HG03045 (cell line): Measurements from ENCODE around the gene NCK2.

Experiments
- ATAC-seq: cut with Tn5 transposase; IDR thresholded peaks from one replicate; pipeline ENCODE4 v1.9.1; 2021; ENCODE audit warnings: mild to moderate bottlenecking, moderate library complexity; ENCODE audit not compliant: unreplicated experiment

NCK2 gene

DNA sequence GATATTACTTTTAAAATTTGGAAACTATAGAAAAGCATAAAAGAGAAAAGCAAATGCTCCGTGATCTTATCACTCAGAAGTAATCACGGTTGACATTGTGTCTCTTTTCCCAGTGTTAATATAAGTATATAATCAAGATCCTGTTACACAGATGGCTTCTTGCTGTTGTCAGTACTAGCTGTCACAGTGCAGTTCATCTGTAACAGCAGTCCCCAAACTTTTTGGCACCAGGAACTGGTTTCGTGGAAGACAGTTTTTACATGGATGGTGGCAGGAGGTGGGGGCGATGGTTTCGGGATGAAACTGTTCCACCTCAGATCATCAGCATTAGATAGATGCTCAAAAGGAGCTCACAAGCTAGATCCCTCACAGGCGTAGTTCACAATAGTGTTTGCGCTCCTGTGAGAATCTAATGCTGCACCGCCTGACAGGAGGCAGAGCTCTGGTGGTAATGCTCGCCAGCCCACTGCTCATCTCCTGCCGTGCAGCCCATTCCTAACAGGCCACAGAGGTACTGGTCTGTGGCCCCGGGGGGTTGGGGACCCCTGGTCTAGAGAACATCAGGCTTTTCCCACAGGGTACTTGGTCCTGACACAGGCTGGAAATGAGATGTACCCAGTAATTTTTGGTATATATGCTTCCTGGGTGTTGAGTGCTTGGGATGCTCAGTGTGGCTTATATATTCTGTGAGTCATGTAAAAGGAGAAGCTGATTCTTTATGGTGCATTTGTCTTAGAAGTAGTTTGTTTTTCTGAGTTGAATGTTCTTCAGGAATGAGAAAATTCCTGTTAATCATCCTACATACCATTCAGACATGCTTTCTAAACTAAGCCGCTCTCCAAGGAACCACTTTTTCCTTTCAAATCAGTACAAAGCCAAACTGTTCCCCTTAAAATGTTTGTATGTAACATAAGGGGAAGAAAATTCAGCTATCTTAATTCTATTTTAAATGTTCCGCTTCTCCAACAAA is 121.8 kb downstream of the NCK2 start:
- ATAC-seq, result no peak

DNA sequence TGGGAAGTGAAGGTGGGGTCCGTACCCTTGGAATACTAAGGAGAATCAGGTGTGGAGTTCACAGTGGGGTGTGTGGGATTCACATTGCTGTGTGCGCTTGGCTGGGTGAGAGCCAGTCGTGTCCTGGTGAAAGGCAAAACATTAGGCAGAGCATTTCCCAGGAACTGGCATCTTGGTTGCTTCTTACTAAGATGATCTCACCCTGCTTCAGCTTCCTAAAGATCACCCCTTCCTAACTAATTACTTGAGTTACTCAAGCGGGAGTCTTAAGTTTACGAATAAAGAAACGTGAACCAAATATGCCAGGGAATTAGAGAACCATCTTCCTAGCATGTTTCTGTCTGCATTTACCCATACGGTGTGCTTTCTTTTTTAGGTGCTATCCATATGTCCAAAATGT is 122.9 kb downstream of the NCK2 start:
- ATAC-seq, result no peak

DNA sequence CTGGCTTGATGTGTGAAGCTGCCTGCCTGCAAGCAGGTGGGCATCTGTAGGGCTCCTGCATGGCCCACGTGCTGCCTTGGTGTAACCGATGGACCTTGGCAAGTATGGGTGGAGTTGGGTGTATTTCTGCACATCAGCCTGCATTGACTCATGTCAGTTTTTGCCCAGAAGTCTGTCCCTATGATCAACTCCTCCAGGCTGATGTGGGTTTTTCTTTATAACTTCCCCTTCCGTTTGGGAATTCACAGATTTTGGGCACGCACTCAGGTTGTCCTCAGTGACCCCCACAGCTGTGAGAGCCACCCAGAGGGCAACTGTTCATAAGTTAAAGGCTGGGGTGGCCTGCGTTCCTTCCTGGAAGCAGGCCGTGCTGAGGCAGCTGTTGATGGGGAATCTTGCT is 123.3 kb downstream of the NCK2 start:
- ATAC-seq, result no peak

DNA sequence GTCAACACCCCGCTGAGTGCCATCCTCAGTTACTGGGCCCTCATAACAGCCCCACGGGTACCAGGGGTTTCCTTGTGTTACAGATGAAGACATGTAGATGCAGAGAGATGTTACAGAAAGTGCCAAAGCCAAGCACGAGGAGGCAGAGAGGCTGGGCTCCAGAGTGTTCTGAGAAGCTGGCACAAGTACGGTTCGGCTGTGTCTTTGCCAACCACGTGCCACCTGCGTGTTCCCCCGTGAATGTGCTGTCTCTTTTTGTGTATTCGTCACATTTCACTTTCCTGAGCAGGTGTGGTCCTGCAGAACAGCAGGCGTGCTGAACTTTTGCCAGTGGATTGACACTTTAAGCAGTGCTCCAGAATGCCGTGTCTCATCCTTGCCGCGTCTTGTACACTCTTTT is 124.6 kb downstream of the NCK2 start:
- ATAC-seq, result no peak

DNA sequence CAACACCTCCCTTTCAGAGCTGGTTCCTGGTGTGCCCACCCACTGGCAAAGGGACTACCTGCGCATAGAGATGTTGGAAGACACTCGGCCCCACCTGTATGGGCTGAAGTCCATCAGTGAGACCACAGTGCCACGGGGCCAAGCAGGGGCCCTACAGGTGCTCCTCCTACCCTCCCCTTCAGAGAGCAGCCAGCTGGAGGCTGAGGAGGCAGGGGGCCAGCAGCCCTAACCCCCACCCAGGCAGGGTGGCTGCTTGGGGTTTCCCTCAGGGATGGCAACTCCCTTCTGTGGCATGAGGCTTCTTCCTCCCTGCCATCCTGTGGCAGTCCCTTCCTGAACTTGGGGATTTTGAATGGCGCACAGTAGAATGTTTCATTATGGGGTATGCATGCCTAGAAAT is 125.3 kb downstream of the NCK2 start:
- no peak for ATAC-seq

DNA sequence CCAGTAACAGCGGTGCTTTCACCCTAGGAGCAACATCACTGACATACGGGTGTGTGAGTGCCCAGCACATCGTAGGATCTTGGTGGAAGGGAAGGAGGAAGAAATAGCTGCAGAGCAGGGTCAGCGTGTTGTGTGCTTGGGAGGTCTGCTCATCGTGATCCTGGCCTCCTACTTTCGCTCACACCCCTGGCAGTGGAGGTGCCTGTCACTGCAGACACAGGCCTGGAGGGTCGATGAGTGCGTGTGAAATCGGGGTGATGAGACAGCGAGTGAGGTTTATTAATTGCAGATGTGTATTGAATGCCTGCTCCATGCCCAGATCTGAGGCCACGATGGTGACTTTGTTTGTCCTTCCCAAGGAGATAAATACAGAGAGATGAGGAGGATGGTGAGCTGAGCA is 126.1 kb downstream of the NCK2 start:
- ATAC-seq, result no peak

DNA sequence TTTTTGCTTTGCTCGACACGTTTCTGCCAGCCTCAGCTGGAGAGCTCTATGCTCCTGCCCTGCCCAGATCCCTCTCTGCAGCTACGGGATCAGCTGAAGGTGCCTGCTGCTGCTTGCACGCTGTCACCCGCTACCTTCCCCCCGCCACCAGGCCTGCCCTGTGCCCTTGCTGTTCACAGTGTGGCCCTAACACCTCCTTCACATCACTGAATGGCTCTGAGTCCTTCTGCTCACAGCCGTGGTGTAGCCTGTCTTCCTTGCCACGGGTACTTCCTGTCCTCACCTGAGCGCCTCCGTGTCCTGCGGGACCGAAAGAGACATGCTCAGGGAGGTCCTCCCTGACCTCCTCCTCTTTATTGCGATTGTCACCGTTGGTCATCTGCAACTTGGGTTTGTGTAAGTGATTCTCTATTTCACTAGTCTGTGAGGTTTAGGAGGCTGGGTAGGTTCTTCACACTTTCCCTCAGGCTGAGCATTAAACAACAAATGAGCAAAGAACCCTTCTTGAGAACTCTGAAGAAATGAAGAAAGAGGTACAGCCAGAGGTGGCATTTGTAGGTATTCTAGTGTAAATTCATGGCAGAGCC is 127.5 kb downstream of the NCK2 start:
- no peak for ATAC-seq

DNA sequence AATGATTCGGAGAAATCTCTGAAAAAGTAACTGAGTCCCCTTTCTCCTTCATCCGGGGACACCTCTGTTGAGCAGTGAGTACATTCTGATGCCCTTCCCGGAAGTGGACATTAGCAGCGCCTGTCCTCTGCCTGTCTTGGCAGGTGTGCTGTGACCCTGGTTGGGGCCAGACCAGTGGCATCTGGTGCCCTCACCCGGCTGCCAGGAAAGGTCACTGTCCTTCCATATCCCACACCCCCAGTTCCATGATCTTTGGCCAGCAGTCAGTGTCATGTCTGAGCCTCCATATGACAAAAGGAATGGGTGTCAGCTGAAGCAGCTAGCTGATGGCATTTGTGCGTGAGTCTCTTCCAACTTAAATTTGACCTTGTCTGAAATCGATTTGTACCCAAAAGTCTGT is 128.1 kb downstream of the NCK2 start:
- no peak for ATAC-seq

DNA sequence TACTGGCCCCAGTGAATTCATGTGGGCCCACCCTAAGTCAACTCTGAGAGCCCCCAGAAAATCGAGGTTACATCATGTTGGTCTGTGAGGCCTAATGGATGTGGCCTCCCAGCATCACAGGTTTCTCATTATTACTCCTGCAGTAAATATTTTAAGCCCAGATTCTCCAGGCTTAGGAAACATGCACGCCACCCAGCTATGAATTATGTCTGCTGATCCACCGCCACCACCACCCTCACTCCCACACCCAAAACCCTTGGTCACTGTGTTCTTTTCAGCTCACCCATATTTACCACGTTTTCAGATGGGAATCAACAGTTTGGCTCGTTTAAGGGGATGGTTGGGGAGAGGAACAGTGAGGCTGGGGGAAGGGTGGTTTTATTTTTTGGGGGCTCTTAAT is 128.6 kb downstream of the NCK2 start:
- peak; percentile 3 for ATAC-seq

DNA sequence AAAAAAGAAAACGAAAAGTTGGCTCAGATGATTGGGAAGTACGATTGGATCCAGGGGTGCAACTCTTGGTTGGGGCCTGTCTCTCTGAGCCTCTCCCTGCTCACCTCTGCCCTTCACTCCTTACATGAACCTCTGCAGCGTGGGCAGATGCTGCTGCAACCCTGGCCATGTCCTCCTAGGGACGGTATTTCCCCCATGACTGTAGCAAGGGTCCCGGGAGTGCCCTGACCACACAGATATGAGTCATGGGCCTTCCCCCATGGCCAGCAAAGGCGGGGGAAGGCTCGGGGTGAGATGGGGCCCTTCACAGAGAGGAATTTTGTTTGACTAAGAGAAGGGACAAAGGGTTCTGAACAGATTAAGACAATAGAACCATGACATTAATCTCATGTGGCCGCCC is 129.0 kb downstream of the NCK2 start:
- ATAC-seq, result peak; percentile 92

DNA sequence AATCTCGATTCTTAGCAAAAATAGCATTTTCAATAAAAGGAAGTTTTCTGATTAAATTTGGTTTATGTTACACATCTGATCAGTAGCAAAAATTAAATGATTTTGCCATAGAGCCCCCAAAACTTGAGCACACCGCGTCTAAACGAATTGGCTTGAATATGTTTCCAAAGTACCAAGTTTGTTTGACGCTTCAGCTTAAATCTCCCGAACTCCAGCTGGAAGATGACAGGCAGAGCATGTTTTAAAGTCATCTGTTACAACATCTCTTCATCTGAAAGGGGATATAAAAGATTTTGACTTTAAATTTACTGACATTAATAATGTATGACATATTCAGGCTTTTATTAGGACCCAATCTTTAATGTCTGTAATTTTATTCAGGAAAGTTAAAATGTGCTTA is 129.8 kb downstream of the NCK2 start:
- no peak for ATAC-seq

DNA sequence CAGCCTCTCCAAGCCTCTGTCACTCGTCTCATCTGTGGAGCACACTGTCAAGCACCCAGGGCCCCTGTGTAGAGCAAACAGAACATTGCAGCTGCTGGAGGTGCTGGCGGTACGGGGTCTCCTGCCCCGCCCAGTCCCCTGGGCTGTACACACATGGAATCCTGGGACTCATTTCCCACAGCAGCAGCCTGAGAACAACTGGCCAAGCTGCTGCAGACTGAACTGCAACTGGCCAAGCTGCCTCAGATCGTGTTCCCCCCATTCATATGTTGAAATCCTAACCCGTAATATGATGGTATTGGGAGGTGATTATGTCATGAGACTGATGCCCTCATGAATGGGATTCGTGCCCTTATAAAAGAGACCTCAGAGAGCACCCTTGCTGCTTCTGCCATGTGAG is 130.5 kb downstream of the NCK2 start:
- no peak for ATAC-seq

DNA sequence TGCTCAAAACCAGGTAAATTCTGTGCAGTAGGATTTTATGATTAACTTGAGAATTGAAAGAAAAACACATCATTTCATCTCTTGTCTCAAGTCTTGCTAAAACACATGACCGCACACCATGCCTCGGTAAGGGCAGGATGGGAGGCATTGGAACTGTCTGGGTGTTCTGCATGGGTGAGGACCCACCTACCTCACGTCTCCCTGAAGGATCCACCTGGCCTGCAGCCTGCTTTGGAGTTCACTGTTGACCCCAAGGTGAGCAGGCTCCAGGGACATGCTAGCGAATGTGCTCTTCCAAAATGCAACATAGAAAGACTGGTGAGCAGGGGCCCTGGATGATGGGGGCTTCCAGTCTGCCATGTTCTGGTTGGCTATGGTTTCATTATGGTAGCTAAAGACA is 131.5 kb downstream of the NCK2 start:
- no peak for ATAC-seq

DNA sequence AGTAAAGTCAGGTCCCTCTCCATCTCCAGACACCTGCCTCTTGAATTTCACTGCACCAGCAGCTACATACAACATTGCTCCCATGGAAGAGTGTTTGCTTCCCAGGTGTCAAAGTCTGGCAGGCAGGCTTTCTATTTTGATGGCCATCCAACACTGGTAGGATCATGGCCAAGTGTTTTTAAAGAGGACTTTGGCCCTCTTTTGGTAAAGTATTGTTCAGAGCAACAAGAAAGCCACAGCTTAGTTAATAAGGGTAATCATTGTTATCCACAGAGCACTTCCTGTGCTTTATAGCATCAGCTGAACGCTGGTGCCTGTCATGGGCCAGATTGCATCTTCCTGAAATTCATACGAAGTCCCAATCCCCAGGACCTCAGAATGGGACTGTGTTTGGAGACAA is 133.2 kb downstream of the NCK2 start:
- no peak for ATAC-seq

DNA sequence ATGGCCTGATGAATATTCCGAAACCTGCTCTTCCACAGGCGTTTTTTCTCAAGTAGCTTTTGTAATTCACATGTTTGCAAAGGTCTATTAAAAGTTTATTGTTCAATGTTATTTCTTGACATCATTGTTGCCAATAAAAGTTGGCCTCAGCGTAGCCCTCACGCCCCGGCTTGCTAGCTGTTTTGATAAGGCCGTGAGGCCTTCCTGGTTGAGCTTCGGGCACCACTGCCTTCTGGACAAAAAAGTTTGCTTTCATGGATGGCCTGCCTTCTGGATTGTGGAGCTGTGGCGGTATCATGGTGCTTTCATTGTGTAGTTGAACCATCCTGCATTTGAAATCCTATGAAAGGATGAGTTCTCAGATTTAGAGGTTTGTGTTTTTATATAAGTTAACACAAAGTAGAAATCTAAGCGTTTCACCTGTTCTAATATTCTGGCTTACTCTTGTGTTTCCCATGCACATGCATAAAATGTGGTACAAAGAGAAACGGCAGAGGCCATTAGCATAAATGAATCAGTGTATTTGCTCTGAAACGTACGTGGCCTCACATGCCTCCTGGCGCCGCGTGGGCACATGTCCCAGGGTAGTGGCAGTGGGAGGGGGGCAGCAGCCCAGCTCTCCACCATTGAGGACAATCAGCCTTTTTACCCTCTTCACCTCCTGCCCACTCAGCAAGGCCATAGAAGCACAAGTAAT is 134.5 kb downstream of the NCK2 start:
- ATAC-seq, result no peak

DNA sequence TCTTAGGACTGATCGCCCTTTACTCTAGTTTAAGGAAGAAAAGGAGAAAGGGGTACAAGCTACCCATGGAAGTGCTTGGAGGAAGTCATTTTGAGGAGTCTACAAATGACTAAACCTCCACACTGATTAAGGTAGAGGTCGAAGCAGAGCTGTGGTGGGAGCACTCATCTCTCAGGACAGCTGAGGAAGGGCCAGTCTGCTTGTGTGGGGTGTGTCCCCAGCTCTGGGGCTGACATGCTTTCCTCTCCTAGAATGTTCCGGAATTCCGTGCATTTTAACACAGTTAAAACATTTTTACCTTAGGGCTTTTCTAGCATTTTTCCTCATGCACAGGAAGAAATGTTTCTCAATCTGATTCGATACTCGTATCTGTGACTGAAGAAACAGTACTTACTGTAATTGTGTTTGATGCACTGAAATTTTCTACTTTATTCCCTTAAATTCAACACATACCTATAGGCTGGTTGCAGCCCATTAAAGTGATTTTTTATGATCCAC is 135.1 kb downstream of the NCK2 start:
- no peak for ATAC-seq

DNA sequence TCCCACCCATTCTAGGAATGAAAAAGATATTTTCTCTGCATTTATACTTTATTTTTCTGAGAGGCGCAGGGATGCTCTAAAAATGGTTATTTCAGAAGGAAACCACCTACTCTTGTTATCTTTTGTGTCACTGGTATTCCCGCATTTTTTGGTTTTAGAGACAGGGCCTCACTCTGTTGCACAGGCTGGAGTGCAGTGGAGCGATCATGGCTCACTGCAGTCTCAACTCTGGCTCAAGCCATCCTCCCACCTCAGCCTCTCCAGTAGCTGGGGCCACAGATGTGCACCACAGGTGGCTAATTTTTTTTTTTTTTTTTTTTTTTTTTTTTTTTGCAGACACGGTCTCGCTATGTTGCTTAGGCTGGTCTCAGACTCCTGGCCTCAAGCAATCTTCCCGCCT is 135.9 kb downstream of the NCK2 start:
- peak; percentile 60 for ATAC-seq

DNA sequence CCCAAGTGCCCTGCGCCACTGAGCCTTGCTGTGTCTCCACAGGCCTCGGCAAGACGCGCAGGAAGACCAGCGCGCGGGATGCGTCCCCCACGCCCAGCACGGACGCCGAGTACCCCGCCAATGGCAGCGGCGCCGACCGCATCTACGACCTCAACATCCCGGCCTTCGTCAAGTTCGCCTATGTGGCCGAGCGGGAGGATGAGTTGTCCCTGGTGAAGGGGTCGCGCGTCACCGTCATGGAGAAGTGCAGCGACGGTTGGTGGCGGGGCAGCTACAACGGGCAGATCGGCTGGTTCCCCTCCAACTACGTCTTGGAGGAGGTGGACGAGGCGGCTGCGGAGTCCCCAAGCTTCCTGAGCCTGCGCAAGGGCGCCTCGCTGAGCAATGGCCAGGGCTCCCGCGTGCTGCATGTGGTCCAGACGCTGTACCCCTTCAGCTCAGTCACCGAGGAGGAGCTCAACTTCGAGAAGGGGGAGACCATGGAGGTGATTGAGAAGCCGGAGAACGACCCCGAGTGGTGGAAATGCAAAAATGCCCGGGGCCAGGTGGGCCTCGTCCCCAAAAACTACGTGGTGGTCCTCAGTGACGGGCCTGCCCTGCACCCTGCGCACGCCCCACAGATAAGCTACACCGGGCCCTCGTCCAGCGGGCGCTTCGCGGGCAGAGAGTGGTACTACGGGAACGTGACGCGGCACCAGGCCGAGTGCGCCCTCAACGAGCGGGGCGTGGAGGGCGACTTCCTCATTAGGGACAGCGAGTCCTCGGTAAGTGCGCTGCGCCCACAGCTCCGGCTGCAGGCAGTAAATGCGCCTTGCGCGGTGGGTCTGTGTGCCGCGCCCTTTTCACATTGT is 136.8 kb downstream of the NCK2 start:
- no peak for ATAC-seq

DNA sequence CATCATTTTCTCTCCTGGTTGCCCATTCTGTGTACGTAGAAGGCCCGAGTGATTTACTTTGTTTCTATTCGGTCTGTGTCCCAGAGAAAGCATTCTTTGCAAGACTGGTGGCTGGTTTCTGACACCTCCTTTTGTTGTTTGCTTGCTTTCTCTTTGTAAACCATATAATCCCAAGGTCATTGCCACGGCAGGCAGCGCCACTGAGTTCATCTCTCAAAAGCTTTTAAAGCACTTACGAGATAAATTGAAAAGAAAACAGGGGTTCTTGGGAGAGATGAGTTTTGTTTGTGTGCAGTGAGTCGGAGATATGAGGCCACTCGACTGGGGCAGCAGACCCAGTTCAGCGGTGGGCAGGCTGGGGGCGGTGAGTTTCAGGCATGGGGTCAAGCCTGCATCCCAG is 137.6 kb downstream of the NCK2 start:
- ATAC-seq, result no peak

DNA sequence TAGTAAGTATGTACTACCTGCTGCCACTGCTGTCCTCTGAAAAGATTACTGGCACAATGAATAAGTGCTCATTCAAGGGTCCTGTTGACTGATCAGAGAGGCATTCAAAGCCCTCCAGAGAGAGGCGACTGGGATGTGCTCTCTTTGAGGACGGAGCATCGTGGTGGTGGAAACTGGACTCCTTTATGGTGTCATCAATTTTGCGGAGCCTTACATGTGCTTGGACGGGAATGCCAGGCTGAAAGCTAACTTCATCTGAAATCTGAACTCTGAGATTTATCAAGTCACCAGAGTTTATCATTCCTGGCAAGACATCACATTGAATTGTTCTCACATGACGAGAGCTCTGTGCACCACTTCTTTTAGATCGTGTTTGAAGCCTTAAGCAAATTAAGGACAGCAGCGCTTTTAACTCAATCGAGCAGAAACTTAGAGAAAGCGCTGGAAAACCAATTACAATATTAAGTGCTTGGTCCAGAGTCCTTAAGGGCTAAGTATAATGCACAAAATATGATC is 138.3 kb downstream of the NCK2 start:
- no peak for ATAC-seq
